ENCODE measurements around the gene PCDH9.

PCDH9 gene, protein sequence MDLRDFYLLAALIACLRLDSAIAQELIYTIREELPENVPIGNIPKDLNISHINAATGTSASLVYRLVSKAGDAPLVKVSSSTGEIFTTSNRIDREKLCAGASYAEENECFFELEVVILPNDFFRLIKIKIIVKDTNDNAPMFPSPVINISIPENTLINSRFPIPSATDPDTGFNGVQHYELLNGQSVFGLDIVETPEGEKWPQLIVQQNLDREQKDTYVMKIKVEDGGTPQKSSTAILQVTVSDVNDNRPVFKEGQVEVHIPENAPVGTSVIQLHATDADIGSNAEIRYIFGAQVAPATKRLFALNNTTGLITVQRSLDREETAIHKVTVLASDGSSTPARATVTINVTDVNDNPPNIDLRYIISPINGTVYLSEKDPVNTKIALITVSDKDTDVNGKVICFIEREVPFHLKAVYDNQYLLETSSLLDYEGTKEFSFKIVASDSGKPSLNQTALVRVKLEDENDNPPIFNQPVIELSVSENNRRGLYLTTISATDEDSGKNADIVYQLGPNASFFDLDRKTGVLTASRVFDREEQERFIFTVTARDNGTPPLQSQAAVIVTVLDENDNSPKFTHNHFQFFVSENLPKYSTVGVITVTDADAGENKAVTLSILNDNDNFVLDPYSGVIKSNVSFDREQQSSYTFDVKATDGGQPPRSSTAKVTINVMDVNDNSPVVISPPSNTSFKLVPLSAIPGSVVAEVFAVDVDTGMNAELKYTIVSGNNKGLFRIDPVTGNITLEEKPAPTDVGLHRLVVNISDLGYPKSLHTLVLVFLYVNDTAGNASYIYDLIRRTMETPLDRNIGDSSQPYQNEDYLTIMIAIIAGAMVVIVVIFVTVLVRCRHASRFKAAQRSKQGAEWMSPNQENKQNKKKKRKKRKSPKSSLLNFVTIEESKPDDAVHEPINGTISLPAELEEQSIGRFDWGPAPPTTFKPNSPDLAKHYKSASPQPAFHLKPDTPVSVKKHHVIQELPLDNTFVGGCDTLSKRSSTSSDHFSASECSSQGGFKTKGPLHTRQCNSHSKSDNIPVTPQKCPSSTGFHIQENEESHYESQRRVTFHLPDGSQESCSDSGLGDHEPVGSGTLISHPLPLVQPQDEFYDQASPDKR (N-terminal part only)

GRCh38 chr13:67229481-67230403, at the start of gene PCDH9:
Gene PCDH9 (minus strand): TSS chr13:67230336. CDS start chr13:67228440, 1,896 bp downstream.
- H3K27ac ChIP-seq (ENCODE audit: low read depth, low read length), result peak within 1 kb of the TSS; percentile 75
- H2AFZ ChIP-seq (ENCODE audit: low read length, unreplicated experiment), result peak within 1 kb of the TSS; percentile 80

GRCh38 chr13:67278235-67278634, 48.1 kb upstream of the PCDH9 start:
- Histone ChIP-seq H2AFZ (ENCODE audit: low read length, unreplicated experiment) (no peak overlapping the region), H3K79me2 (ENCODE audit: control insufficient read depth, insufficient read depth, low read length, unreplicated experiment) (no peaks in the 10 kb centered on the region), H3K36me3 (ENCODE audit: insufficient read depth, low read length) (no peaks in the 10 kb centered on the region), H3K4me3 (ENCODE audit: low read depth, low read length) (no peak overlapping the region), H3K4me1 (ENCODE audit: control insufficient read depth, insufficient read depth, low read length, unreplicated experiment) (peaks cover 25% of the 10 kb centered on the region), H3K27me3 (ENCODE audit: insufficient read depth, low read length) (no peaks in the 10 kb centered on the region), H3K27ac (ENCODE audit: low read depth, low read length) (peak overlapping the region; percentile 78)

More at GRCh38 chr13:67229481-67230403, at the start of gene PCDH9:
- peaks cover 21% of the 10 kb centered on the region for H3K4me1 ChIP-seq (ENCODE audit: control insufficient read depth, insufficient read depth, low read length, unreplicated experiment)
- H3K36me3 ChIP-seq (ENCODE audit: insufficient read depth, low read length), result no peaks in the 10 kb centered on the region
- H3K79me2 ChIP-seq (ENCODE audit: control insufficient read depth, insufficient read depth, low read length, unreplicated experiment), result peaks cover 34% of the 10 kb centered on the region
- peak within 1 kb of the TSS; percentile 86 for H3K4me3 ChIP-seq (ENCODE audit: low read depth, low read length)
- no peaks in the 10 kb centered on the region for H3K27me3 ChIP-seq (ENCODE audit: insufficient read depth, low read length)

- H3K4me3 ChIP-seq (ENCODE audit: low read depth, low read length), result no peak overlapping the region
- no peaks in the 10 kb centered on the region for H3K36me3 ChIP-seq (ENCODE audit: insufficient read depth, low read length)
- peaks cover 25% of the 10 kb centered on the region for H3K4me1 ChIP-seq (ENCODE audit: control insufficient read depth, insufficient read depth, low read length, unreplicated experiment)
- no peaks in the 10 kb centered on the region for H3K27me3 ChIP-seq (ENCODE audit: insufficient read depth, low read length)
- no peaks in the 10 kb centered on the region for H3K79me2 ChIP-seq (ENCODE audit: control insufficient read depth, insufficient read depth, low read length, unreplicated experiment)
- H2AFZ ChIP-seq (ENCODE audit: low read length, unreplicated experiment), result no peak overlapping the region
- H3K27ac ChIP-seq (ENCODE audit: low read depth, low read length), result peak overlapping the region; percentile 78
These were observed 47.4 kb upstream of the PCDH9 start for GRCh38 chr13:67277581-67277980.

DNA sequence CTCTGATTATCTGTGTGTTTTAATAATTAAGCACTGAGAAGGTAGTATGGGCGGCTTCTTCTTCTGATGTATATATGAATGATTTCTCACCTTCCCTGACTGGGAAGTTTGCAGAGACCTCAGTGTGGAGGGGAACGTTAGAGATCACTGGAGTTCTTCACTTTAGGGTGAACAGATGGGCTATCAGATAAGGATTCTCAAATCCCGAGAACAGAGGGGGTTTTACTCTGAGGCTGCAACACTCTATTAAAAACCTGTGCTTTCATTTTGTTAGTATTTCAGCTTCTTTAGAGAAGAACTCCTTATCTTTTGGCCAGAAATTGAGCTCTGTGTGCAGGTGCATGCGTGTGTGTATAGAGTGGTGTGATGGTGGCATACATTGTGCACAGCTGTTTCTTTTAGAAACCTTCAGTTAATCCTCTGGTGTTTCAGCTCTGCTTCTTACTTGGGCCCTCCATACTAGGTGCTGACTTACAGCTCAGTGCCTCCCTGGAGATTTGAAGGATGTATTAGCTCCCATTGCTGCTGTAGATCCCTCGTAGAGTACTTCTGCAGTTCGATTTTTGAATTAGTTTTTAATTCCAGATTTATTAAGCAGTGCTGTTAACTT, 45.3 kb upstream of the PCDH9 start:
- Histone ChIP-seq H3K27ac (ENCODE audit: low read depth, low read length) (no peak overlapping the region), H3K36me3 (ENCODE audit: insufficient read depth, low read length) (no peaks in the 10 kb centered on the region), H3K27me3 (ENCODE audit: insufficient read depth, low read length) (no peaks in the 10 kb centered on the region), H2AFZ (ENCODE audit: low read length, unreplicated experiment) (no peak overlapping the region), H3K4me3 (ENCODE audit: low read depth, low read length) (no peak overlapping the region), H3K4me1 (ENCODE audit: control insufficient read depth, insufficient read depth, low read length, unreplicated experiment) (peaks cover 21% of the 10 kb centered on the region), H3K79me2 (ENCODE audit: control insufficient read depth, insufficient read depth, low read length, unreplicated experiment) (no peaks in the 10 kb centered on the region)

DNA sequence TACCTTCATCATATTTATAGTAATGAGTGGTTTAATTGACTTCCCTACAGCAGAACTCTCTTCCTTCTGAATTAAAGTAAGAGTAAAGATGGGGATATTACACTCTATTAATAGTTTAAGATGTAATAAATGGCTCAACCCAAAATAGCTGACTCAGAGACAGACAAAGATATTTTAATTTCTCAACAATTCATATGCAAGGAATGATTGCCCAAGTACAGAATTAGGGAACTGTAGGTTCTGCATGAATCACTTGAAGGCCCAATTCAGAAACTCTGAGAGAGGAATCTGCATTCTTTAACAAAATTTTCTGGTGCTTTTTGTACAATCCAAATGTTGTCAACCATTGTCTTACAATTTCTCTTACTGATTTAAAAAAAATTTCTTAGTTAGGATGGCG, 42.9 kb upstream of the PCDH9 start:
- Histone ChIP-seq H3K4me3 (ENCODE audit: low read depth, low read length) (no peak overlapping the region), H3K27me3 (ENCODE audit: insufficient read depth, low read length) (no peaks in the 10 kb centered on the region), H3K27ac (ENCODE audit: low read depth, low read length) (no peak overlapping the region), H2AFZ (ENCODE audit: low read length, unreplicated experiment) (no peak overlapping the region), H3K36me3 (ENCODE audit: insufficient read depth, low read length) (no peaks in the 10 kb centered on the region), H3K79me2 (ENCODE audit: control insufficient read depth, insufficient read depth, low read length, unreplicated experiment) (no peaks in the 10 kb centered on the region), H3K4me1 (ENCODE audit: control insufficient read depth, insufficient read depth, low read length, unreplicated experiment) (peaks cover 10% of the 10 kb centered on the region)

GRCh38 chr13:67267136-67267535, 37.0 kb upstream of the PCDH9 start:
- H3K27me3 ChIP-seq (ENCODE audit: insufficient read depth, low read length), result no peaks in the 10 kb centered on the region
- no peak overlapping the region for H3K27ac ChIP-seq (ENCODE audit: low read depth, low read length)
- H3K4me1 ChIP-seq (ENCODE audit: control insufficient read depth, insufficient read depth, low read length, unreplicated experiment), result no peaks in the 10 kb centered on the region
- no peak overlapping the region for H2AFZ ChIP-seq (ENCODE audit: low read length, unreplicated experiment)
- H3K36me3 ChIP-seq (ENCODE audit: insufficient read depth, low read length), result no peaks in the 10 kb centered on the region
- H3K79me2 ChIP-seq (ENCODE audit: control insufficient read depth, insufficient read depth, low read length, unreplicated experiment), result no peaks in the 10 kb centered on the region
- H3K4me3 ChIP-seq (ENCODE audit: low read depth, low read length), result no peak overlapping the region

- Histone ChIP-seq H3K4me3 (ENCODE audit: low read depth, low read length) (no peak overlapping the region), H3K36me3 (ENCODE audit: insufficient read depth, low read length) (no peaks in the 10 kb centered on the region), H3K27ac (ENCODE audit: low read depth, low read length) (no peak overlapping the region), H3K79me2 (ENCODE audit: control insufficient read depth, insufficient read depth, low read length, unreplicated experiment) (no peaks in the 10 kb centered on the region), H2AFZ (ENCODE audit: low read length, unreplicated experiment) (no peak overlapping the region), H3K4me1 (ENCODE audit: control insufficient read depth, insufficient read depth, low read length, unreplicated experiment) (no peaks in the 10 kb centered on the region), H3K27me3 (ENCODE audit: insufficient read depth, low read length) (no peaks in the 10 kb centered on the region)
These were observed 29.1 kb upstream of the PCDH9 start for GRCh38 chr13:67259208-67259607.

- Histone ChIP-seq H3K27me3 (ENCODE audit: insufficient read depth, low read length) (no peaks in the 10 kb centered on the region), H3K36me3 (ENCODE audit: insufficient read depth, low read length) (no peaks in the 10 kb centered on the region), H3K4me1 (ENCODE audit: control insufficient read depth, insufficient read depth, low read length, unreplicated experiment) (no peaks in the 10 kb centered on the region), H3K79me2 (ENCODE audit: control insufficient read depth, insufficient read depth, low read length, unreplicated experiment) (no peaks in the 10 kb centered on the region), H3K4me3 (ENCODE audit: low read depth, low read length) (no peak overlapping the region), H2AFZ (ENCODE audit: low read length, unreplicated experiment) (no peak overlapping the region), H3K27ac (ENCODE audit: low read depth, low read length) (no peak overlapping the region)
These were observed 28.3 kb upstream of the PCDH9 start for GRCh38 chr13:67258482-67258881.

DNA sequence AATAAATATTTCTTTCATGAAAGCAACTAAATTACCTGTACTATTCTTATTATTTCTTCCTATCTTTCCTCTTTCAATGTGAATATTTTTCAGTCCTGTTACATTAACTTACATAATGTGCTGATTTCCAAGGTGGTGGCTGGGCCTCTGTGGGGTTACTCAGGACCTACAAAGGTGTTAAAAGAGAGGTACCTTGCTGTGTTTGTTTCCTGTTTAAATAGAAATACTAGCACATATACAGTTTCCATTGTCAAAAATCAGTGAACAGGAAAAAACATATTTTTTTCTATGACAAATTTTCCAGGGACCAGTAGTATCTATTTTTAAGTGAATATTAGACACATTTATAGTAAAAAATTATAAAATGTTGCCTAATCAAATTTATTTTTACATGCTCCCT, 8.7 kb upstream of the PCDH9 start:
- Histone ChIP-seq H2AFZ (ENCODE audit: low read length, unreplicated experiment) (no peak overlapping the region), H3K27me3 (ENCODE audit: insufficient read depth, low read length) (no peaks in the 10 kb centered on the region), H3K79me2 (ENCODE audit: control insufficient read depth, insufficient read depth, low read length, unreplicated experiment) (no peaks in the 10 kb centered on the region)

More for the DNA sequence above, 8.7 kb upstream of the PCDH9 start:
- Histone ChIP-seq H3K4me3 (ENCODE audit: low read depth, low read length) (no peak overlapping the region), H3K27ac (ENCODE audit: low read depth, low read length) (no peak overlapping the region), H3K4me1 (ENCODE audit: control insufficient read depth, insufficient read depth, low read length, unreplicated experiment) (no peaks in the 10 kb centered on the region), H3K36me3 (ENCODE audit: insufficient read depth, low read length) (no peaks in the 10 kb centered on the region)
